Effector memory CD4-positive, alpha-beta T cell (primary cell): ENCODE data around the gene MAP4.
"Not testable (repeated sequence)": the region's sequence is repeated elsewhere in the genome, so short reads cannot be mapped to it uniquely, and the experiment has no call there.

ENCODE experiments used
- DNase-seq, 3 donors: peaks; one replicate each; pipeline ENCODE4 v3.0.0-alpha.2; 2020
- H3K27ac ChIP-seq: 2 replicates; pipeline ENCODE4 v1.7.0; 2013; ENCODE audit warnings: mild to moderate bottlenecking, low read length, moderate library complexity; ENCODE audit not compliant: insufficient read depth, poor library complexity, severe bottlenecking
- H3K27me3 ChIP-seq: replicated peaks from 2 replicates; pipeline ENCODE4 v1.7.0; 2013; ENCODE audit warnings: mild to moderate bottlenecking, low read length; ENCODE audit not compliant: insufficient read depth, control insufficient read depth, poor library complexity, severe bottlenecking
- H3K36me3 ChIP-seq: 2 replicates; pipeline ENCODE4 v1.7.0; 2013; ENCODE audit warnings: mild to moderate bottlenecking, low read length, moderate library complexity; ENCODE audit not compliant: control insufficient read depth, insufficient read depth
- H3K4me1 ChIP-seq: 2 replicates; pipeline ENCODE4 v1.7.0; 2013; ENCODE audit warnings: low read length, mild to moderate bottlenecking; ENCODE audit not compliant: control insufficient read depth, insufficient read depth, poor library complexity, severe bottlenecking
- H3K4me3 ChIP-seq: 2 replicates; pipeline ENCODE4 v1.7.0; 2013; ENCODE audit warnings: low read length, low read depth, mild to moderate bottlenecking; ENCODE audit not compliant: insufficient read depth, poor library complexity, severe bottlenecking
- H3K9me3 ChIP-seq: 2 replicates; pipeline ENCODE4 v1.7.0; 2013; ENCODE audit warnings: mild to moderate bottlenecking, low read length, moderate library complexity; ENCODE audit not compliant: control insufficient read depth

MAP4 gene

GRCh38 chr3:48015431-48016180 lies 610 bp downstream of the MAP4 start:
- Histone ChIP-seq H3K27ac (no peak overlapping the region), H3K4me1 (peaks cover 16% of the 10 kb centered on the region), H3K27me3 (no peaks in the 10 kb centered on the region), H3K4me3 (no peak overlapping the region), H3K36me3 (no peaks in the 10 kb centered on the region), H3K9me3 (no peaks in the 10 kb centered on the region)
- DNase-seq: no peak

GRCh38 chr3:48014358-48014757 lies 1.9 kb downstream of the MAP4 start:
- no peak overlapping the region for H3K27ac ChIP-seq
- peaks cover 16% of the 10 kb centered on the region for H3K4me1 ChIP-seq
- H3K9me3 ChIP-seq: no peaks in the 10 kb centered on the region
- no peaks in the 10 kb centered on the region for H3K36me3 ChIP-seq
- no peaks in the 10 kb centered on the region for H3K27me3 ChIP-seq
- no peak for DNase-seq
- H3K4me3 ChIP-seq: no peak overlapping the region

GRCh38 chr3:48013288-48013980 lies 2.8 kb downstream of the MAP4 start:
- Histone ChIP-seq H3K9me3 (no peaks in the 10 kb centered on the region), H3K27me3 (no peaks in the 10 kb centered on the region), H3K27ac (peak overlapping the region; percentile 21), H3K36me3 (no peaks in the 10 kb centered on the region), H3K4me3 (no peak overlapping the region), H3K4me1 (peaks cover 16% of the 10 kb centered on the region)
- no peak for DNase-seq

GRCh38 chr3:48012659-48013058 lies 3.6 kb downstream of the MAP4 start:
- Histone ChIP-seq H3K4me1 (peaks cover 13% of the 10 kb centered on the region), H3K9me3 (no peaks in the 10 kb centered on the region), H3K27ac (no peak overlapping the region), H3K36me3 (no peaks in the 10 kb centered on the region), H3K4me3 (no peak overlapping the region), H3K27me3 (no peaks in the 10 kb centered on the region)
- no peak for DNase-seq

GRCh38 chr3:48008066-48008465 lies 8.2 kb downstream of the MAP4 start:
- not testable (repeated sequence) for H3K36me3 ChIP-seq, H3K27me3 ChIP-seq, H3K4me1 ChIP-seq, DNase-seq, H3K4me3 ChIP-seq, H3K27ac ChIP-seq, H3K9me3 ChIP-seq

GRCh38 chr3:48007361-48007760 lies 8.9 kb downstream of the MAP4 start:
- H3K4me3 ChIP-seq, H3K9me3 ChIP-seq, DNase-seq, H3K4me1 ChIP-seq, H3K27me3 ChIP-seq, H3K36me3 ChIP-seq, H3K27ac ChIP-seq: not testable (repeated sequence)

GRCh38 chr3:48006794-48007193 lies 9.4 kb downstream of the MAP4 start:
- not testable (repeated sequence) for DNase-seq, H3K27me3 ChIP-seq, H3K9me3 ChIP-seq

GRCh38 chr3:48004694-48005093 lies 11.5 kb downstream of the MAP4 start:
- Histone ChIP-seq H3K4me3 (no peak overlapping the region), H3K27me3 (no peaks in the 10 kb centered on the region), H3K9me3 (no peaks in the 10 kb centered on the region), H3K27ac (no peak overlapping the region), H3K4me1 (no peaks in the 10 kb centered on the region), H3K36me3 (no peaks in the 10 kb centered on the region)
- DNase-seq: no peak

More at GRCh38 chr3:48006794-48007193, 9.4 kb downstream of the MAP4 start:
- not testable (repeated sequence) for H3K4me3 ChIP-seq, H3K36me3 ChIP-seq, H3K4me1 ChIP-seq, H3K27ac ChIP-seq

- no peak overlapping the region for H3K4me3 ChIP-seq
- no peaks in the 10 kb centered on the region for H3K36me3 ChIP-seq
- DNase-seq: no peak
- H3K27ac ChIP-seq: no peak overlapping the region
- no peaks in the 10 kb centered on the region for H3K4me1 ChIP-seq
- no peaks in the 10 kb centered on the region for H3K9me3 ChIP-seq
- H3K27me3 ChIP-seq: no peaks in the 10 kb centered on the region
Measured at GRCh38 chr3:48002787-48003186, 13.4 kb downstream of the MAP4 start.

- H3K27me3 ChIP-seq: no peaks in the 10 kb centered on the region
- H3K4me1 ChIP-seq: no peaks in the 10 kb centered on the region
- no peak overlapping the region for H3K4me3 ChIP-seq
- H3K9me3 ChIP-seq: no peaks in the 10 kb centered on the region
- H3K27ac ChIP-seq: no peak overlapping the region
- H3K36me3 ChIP-seq: no peaks in the 10 kb centered on the region
- DNase-seq: no peak
Measured at GRCh38 chr3:48001991-48002390, 14.2 kb downstream of the MAP4 start.
